GM21529 (cell line): ENCODE measurements around the gene VGLL1.

Experiments used
- ATAC-seq: cut with Tn5 transposase; IDR thresholded peaks from one replicate; pipeline ENCODE4 v1.9.1; 2021; ENCODE audit not compliant: unreplicated experiment

The VGLL1 gene

DNA sequence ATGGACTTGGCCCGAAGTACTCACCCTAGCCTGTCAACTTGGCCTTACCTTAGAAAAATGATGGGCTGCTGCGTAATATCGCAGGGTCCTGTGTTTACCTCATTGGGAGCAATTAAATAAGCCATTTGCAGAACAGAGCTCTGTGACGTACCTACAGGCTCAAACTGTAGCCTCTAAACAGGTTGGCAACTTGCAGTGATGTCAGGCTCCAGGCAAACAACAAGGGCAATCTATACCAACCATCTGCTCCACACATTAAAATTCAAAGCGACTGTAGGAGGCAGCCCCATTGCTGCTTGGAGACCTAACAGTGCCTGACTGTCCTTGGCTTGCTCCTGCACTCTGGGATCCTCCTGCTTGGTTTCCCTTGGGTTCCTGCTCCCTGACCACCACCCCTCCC, 17.2 kb downstream of the VGLL1 start:
- no peak for ATAC-seq

- ATAC-seq = no peak
Measured at GRCh38 chrX:136551410-136551809, 19.4 kb downstream of the VGLL1 start.

GRCh38 chrX:136555694-136556093, 23.7 kb downstream of the VGLL1 start:
- no peak for ATAC-seq

DNA sequence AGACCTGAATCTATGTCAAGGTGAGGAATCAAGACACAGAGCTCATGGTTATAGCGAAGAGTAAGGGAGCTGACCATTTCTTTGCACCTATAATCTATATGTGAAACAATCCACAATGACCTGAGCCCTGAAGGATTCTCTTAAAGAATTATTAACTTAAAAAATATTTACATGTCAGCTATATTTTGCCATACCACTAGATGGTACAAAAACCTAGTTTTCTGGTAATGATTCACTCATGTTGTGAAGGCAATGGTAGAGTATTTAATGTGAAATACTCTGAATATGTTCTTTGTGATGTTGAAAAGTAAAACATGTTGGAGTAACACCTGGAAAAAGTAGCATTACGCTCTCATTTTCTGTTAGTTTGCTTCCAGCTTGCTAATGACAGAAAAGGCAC, 40.0 kb downstream of the VGLL1 start:
- ATAC-seq = no peak

DNA sequence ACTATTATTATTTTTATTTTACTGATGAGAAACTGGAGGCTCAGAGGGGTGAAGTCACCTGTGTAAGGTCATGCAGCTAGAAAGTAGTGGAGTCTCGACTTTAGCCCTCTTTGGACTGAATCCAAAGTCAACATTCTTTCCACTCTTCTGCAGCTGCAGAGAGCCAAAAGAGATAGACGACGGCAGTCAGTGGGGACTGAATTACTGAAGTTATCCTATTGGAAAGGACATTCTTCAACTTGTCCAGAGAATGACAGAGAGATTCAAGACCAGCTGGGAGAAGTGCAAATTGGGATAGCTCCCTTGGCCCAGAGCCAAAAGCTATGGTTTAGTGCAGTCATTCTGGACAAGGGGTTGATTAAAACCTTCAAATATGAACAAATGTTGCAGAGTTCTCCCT, 42.5 kb downstream of the VGLL1 start:
- no peak for ATAC-seq

GRCh38 chrX:136577552-136577951, 45.5 kb downstream of the VGLL1 start:
- ATAC-seq = peak; percentile 98

GRCh38 chrX:136580316-136580715, 48.3 kb downstream of the VGLL1 start:
- no peak for ATAC-seq

- no peak for ATAC-seq
Measured at GRCh38 chrX:136582624-136583023, 50.6 kb downstream of the VGLL1 start.

DNA sequence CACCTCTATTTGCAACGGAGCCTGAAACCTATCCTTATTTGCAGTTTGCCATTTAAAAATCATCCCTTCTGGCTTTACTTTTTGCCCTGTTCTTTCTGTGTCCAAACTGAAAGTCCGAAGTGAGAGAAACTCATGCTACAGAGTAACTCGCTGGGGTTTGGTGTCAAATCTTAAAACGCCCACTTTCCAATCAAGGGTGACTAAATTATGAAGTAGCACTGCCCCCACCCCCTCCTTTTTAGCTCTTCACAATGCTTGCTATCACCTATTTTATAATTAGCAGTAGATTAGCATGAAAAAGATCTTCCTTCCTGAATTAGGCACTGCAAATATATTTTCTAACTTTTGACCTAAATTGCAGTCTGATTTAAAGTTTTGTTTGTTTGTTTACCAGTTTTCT, 52.5 kb downstream of the VGLL1 start:
- peak; percentile 46 for ATAC-seq

GRCh38 chrX:136585262-136585661, 53.2 kb downstream of the VGLL1 start:
- ATAC-seq = no peak

DNA sequence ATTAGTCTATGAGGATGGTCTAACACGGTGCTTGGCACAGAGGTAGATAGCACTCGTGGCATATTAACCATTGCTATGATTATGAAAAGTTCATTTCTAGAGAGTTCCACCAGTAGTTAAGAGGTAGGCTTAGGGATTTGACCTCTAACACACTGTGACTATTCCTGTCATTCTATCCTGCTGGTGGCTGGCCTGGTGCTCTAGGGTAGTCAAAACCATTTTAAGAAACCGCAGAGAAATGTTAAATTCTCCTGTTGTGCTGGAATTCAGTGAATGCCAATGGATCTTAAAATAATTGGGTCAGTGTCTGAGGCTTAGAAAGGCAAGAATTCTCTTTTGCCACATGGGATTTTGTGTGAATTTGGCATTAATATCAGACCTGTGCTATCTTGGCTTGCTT, 53.9 kb downstream of the VGLL1 start:
- no peak for ATAC-seq

- no peak for ATAC-seq
Measured at GRCh38 chrX:136586386-136586785, 54.4 kb downstream of the VGLL1 start.

DNA sequence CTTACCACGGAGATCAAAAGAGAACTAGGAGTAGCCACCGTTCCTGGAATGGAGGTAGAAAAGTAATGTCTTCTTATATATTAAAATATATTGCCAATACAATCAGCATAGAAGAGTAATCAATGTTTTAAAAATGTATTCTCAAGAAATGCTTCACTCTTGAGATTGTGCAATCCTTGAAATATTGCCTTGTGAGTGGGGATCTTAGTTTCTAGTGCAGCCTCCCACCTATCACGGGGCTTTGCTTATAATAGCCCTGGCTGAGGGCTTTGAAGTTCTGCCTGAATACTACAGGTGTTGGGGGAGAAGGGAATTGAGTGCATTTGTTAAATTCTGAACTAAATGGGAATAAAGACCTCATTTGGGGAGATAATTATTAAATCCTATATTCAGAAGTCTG, 55.5 kb downstream of the VGLL1 start:
- ATAC-seq = no peak

GRCh38 chrX:136588036-136588435, 56.0 kb downstream of the VGLL1 start:
- peak; percentile 57 for ATAC-seq

DNA sequence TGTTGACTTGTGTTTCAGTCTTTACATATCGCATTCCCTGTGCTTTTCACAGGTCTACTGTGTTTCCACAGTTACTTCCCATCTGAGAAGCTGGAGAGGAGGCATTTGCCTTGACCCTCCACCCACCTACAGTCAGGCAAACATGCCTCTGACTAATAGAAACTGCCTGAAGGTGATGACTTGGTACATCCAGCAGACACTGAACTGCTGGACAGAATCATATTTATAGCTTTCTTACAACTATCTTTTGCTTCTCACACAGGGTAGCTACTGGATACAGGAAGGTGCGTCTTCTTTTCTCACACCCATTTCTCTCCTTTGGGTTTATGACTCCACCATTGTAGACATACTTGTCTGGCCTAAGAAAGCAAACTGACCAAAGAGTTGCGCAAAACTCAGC, 58.0 kb downstream of the VGLL1 start:
- no peak for ATAC-seq

GRCh38 chrX:136597356-136597755, 65.3 kb downstream of the VGLL1 start:
- no peak for ATAC-seq

DNA sequence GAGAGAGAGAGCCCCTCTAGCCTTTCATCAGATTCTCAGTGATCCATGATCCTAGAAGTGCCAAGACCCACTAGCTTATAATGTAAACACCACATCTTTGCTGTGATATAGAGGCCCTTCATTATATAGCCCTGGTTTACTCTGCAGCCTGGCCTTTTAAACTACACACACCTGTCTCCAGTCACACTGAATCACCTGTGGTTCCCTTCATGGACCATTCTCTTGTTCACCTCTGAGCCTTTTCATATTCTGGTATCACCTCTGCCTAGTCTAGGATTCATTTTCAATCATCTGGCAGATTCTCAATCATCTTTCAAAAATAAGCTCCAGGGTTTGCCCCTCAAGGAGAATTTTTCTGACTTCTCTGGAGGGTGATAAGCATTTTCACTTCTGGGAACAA, 65.9 kb downstream of the VGLL1 start:
- ATAC-seq = no peak

- ATAC-seq = no peak
Measured at GRCh38 chrX:136598631-136599030, 66.6 kb downstream of the VGLL1 start.

DNA sequence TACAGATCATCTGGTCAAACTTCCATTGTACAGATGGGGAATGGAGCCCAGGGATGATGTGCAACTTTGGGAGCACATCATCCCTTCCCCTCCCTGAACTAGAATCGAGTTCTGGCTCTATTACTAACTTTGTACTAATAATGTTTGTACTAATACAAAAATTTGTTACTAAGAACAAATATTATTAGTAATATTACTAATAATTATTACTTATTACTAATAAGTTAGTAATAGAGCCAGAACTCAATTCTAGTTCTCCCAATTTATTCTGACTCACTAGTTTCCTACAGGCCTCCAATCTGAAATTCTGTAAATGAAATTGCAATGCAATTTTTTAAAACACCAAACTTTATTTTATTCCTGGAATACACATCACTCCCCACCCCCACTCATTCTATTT, 68.0 kb downstream of the VGLL1 start:
- ATAC-seq = no peak
